ENCODE data around the gene ERGIC1.
A peak's percentile ranks its signal among the peaks of the same experiment; 100 is the strongest.

Gene ERGIC1

GRCh38 chr5:172957458-172957857 is 123.4 kb downstream of the ERGIC1 start:
- Histone ChIP-seq H2BK120ac (ENCODE audit: low read depth, low read length) (no peak overlapping the region), H3K4me2 (ENCODE audit: insufficient read depth, low read length, poor library complexity, severe bottlenecking) (no peak overlapping the region), H3K36me3 (replicated peaks in 1 of 2; ENCODE audit: control insufficient read depth in 2 of 2, insufficient read depth in 2 of 2, low read length in 2 of 2) (peaks cover 0 to 12% of the 10 kb centered on the region in 2 donors), H2BK15ac (ENCODE audit: low read length) (no peak overlapping the region), H2AFZ (ENCODE audit: low read length) (no peak overlapping the region), H3K18ac (ENCODE audit: low read length) (no peak overlapping the region), H3K4me1 (ENCODE audit: control insufficient read depth in 2 of 2, insufficient read depth in 1 of 2, low read depth in 1 of 2, low read length in 2 of 2) (peaks cover 3 to 4% of the 10 kb centered on the region in 2 donors), H2BK12ac (ENCODE audit: low read length) (no peak overlapping the region), H3K9me3 (replicated peaks in 1 of 2; ENCODE audit: control insufficient read depth in 2 of 2, insufficient read depth in 1 of 2, low read depth in 1 of 2, low read length in 2 of 2) (no peaks in the 10 kb centered on the region), H2AK5ac (ENCODE audit: low read depth, low read length) (no peak overlapping the region), H3K14ac (ENCODE audit: low read length) (no peak overlapping the region), H4K8ac (ENCODE audit: low read depth, low read length) (no peak overlapping the region), H3K79me1 (ENCODE audit: low read depth, low read length) (peaks cover 2% of the 10 kb centered on the region), H3K27me3 (ENCODE audit: control insufficient read depth in 3 of 3, insufficient read depth in 3 of 3, low read depth in 1 of 3, low read length in 3 of 3) (peaks cover 0 to 1% (median 0%) of the 10 kb centered on the region in 3 experiments), H3K23ac (ENCODE audit: low read depth, low read length, poor library complexity) (no peak overlapping the region), H4K91ac (ENCODE audit: low read depth, low read length, poor library complexity) (no peak overlapping the region), H2BK5ac (ENCODE audit: low read length) (no peak overlapping the region), H3K9ac (ENCODE audit: low read depth, low read length, poor library complexity) (no peak overlapping the region), H3K4me3 (ENCODE audit: low read length in 2 of 2) (no peak overlapping the region), H3K27ac (replicated peaks; ENCODE audit: low read length) (no peak overlapping the region), H3K4ac (ENCODE audit: low read length) (no peak overlapping the region)
- WGBS, 2 donors (ENCODE audit: extremely low coverage in 2 of 2, insufficient read length in 2 of 2, insufficient replicate concordance in 1 of 2) = no CpG with 5 or more reads among the region's 5 CpGs
- no peak for DNase-seq (ENCODE audit: low spot score)

GRCh38 chr5:172958331-172959046 is 124.4 kb downstream of the ERGIC1 start:
- H3K23ac ChIP-seq (ENCODE audit: low read depth, low read length, poor library complexity) = peak overlapping the region; percentile 58
- no peak overlapping the region for H4K8ac ChIP-seq (ENCODE audit: low read depth, low read length)
- no peak overlapping the region for H2BK15ac ChIP-seq (ENCODE audit: low read length)
- H3K4me3 ChIP-seq (ENCODE audit: low read length in 2 of 2) = peak overlapping the region; percentile 87 to 99
- peak overlapping the region; percentile 46 for H3K9ac ChIP-seq (ENCODE audit: low read depth, low read length, poor library complexity)
- H3K4me1 ChIP-seq (ENCODE audit: control insufficient read depth in 2 of 2, insufficient read depth in 1 of 2, low read depth in 1 of 2, low read length in 2 of 2) = peaks cover 3 to 4% of the 10 kb centered on the region in 2 donors
- peak; percentile 53 for DNase-seq (ENCODE audit: low spot score)
- peaks cover 0 to 15% of the 10 kb centered on the region in 2 donors for H3K36me3 ChIP-seq (replicated peaks in 1 of 2; ENCODE audit: control insufficient read depth in 2 of 2, insufficient read depth in 2 of 2, low read length in 2 of 2)
- peaks cover 2% of the 10 kb centered on the region for H3K79me1 ChIP-seq (ENCODE audit: low read depth, low read length)
- H2AK5ac ChIP-seq (ENCODE audit: low read depth, low read length) = no peak overlapping the region
- H3K14ac ChIP-seq (ENCODE audit: low read length) = no peak overlapping the region
- H3K4ac ChIP-seq (ENCODE audit: low read length) = no peak overlapping the region
- H2BK120ac ChIP-seq (ENCODE audit: low read depth, low read length) = no peak overlapping the region
- H2BK5ac ChIP-seq (ENCODE audit: low read length) = no peak overlapping the region
- peaks cover 0 to 1% (median 0%) of the 10 kb centered on the region in 3 experiments for H3K27me3 ChIP-seq (ENCODE audit: control insufficient read depth in 3 of 3, insufficient read depth in 3 of 3, low read depth in 1 of 3, low read length in 3 of 3)
- H2AFZ ChIP-seq (ENCODE audit: low read length) = peak overlapping the region; percentile 93
- H3K27ac ChIP-seq (replicated peaks; ENCODE audit: low read length) = no peak overlapping the region
- H4K91ac ChIP-seq (ENCODE audit: low read depth, low read length, poor library complexity) = no peak overlapping the region
- H2BK12ac ChIP-seq (ENCODE audit: low read length) = no peak overlapping the region
- no CpG with 5 or more reads among the region's 54 CpGs for WGBS, 2 donors (ENCODE audit: extremely low coverage in 2 of 2, insufficient read length in 2 of 2, insufficient replicate concordance in 1 of 2)
- H3K9me3 ChIP-seq (replicated peaks in 1 of 2; ENCODE audit: control insufficient read depth in 2 of 2, insufficient read depth in 1 of 2, low read depth in 1 of 2, low read length in 2 of 2) = no peaks in the 10 kb centered on the region
- H3K18ac ChIP-seq (ENCODE audit: low read length) = peak overlapping the region; percentile 92
- H3K4me2 ChIP-seq (ENCODE audit: insufficient read depth, low read length, poor library complexity, severe bottlenecking) = peak overlapping the region; percentile 95

- H3K36me3 ChIP-seq (replicated peaks in 1 of 2; ENCODE audit: control insufficient read depth in 2 of 2, insufficient read depth in 2 of 2, low read length in 2 of 2) = peaks cover 0 to 26% of the 10 kb centered on the region in 2 donors
- H3K27ac ChIP-seq (replicated peaks; ENCODE audit: low read length) = no peak overlapping the region
- H3K4me1 ChIP-seq (ENCODE audit: control insufficient read depth in 2 of 2, insufficient read depth in 1 of 2, low read depth in 1 of 2, low read length in 2 of 2) = peaks cover 3 to 4% of the 10 kb centered on the region in 2 donors
- no CpG with 5 or more reads among the region's 28 CpGs for WGBS, 2 donors (ENCODE audit: extremely low coverage in 2 of 2, insufficient read length in 2 of 2, insufficient replicate concordance in 1 of 2)
- no peak overlapping the region for H2BK15ac ChIP-seq (ENCODE audit: low read length)
- peak overlapping the region; percentile 93 for H2AFZ ChIP-seq (ENCODE audit: low read length)
- no peak overlapping the region for H4K91ac ChIP-seq (ENCODE audit: low read depth, low read length, poor library complexity)
- H2AK5ac ChIP-seq (ENCODE audit: low read depth, low read length) = no peak overlapping the region
- peak overlapping the region; percentile 95 for H3K9ac ChIP-seq (ENCODE audit: low read depth, low read length, poor library complexity)
- DNase-seq (ENCODE audit: low spot score) = no peak
- H3K4ac ChIP-seq (ENCODE audit: low read length) = no peak overlapping the region
- no peak overlapping the region for H3K18ac ChIP-seq (ENCODE audit: low read length)
- H2BK120ac ChIP-seq (ENCODE audit: low read depth, low read length) = no peak overlapping the region
- H3K27me3 ChIP-seq (ENCODE audit: control insufficient read depth in 3 of 3, insufficient read depth in 3 of 3, low read depth in 1 of 3, low read length in 3 of 3) = peaks cover 0 to 1% (median 0%) of the 10 kb centered on the region in 3 experiments
- peaks cover 2% of the 10 kb centered on the region for H3K79me1 ChIP-seq (ENCODE audit: low read depth, low read length)
- H3K4me2 ChIP-seq (ENCODE audit: insufficient read depth, low read length, poor library complexity, severe bottlenecking) = peak overlapping the region; percentile 66
- no peak overlapping the region for H2BK12ac ChIP-seq (ENCODE audit: low read length)
- no peak overlapping the region for H3K14ac ChIP-seq (ENCODE audit: low read length)
- no peak overlapping the region for H2BK5ac ChIP-seq (ENCODE audit: low read length)
- H3K9me3 ChIP-seq (replicated peaks in 1 of 2; ENCODE audit: control insufficient read depth in 2 of 2, insufficient read depth in 1 of 2, low read depth in 1 of 2, low read length in 2 of 2) = no peaks in the 10 kb centered on the region
- H3K23ac ChIP-seq (ENCODE audit: low read depth, low read length, poor library complexity) = no peak overlapping the region
- H3K4me3 ChIP-seq (ENCODE audit: low read length in 2 of 2) = peak overlapping the region; percentile 99
- H4K8ac ChIP-seq (ENCODE audit: low read depth, low read length) = peak overlapping the region; percentile 52
These were observed 126.1 kb downstream of the ERGIC1 start for GRCh38 chr5:172959824-172960799.

- no CpG with 5 or more reads among the region's 2 CpGs for WGBS, 2 donors (ENCODE audit: extremely low coverage in 2 of 2, insufficient read length in 2 of 2, insufficient replicate concordance in 1 of 2)
- Histone ChIP-seq H3K18ac (ENCODE audit: low read length) (no peak overlapping the region), H3K23ac (ENCODE audit: low read depth, low read length, poor library complexity) (no peak overlapping the region)
These were observed 135.9 kb downstream of the ERGIC1 start for GRCh38 chr5:172969921-172970320.

More at GRCh38 chr5:172969921-172970320, 135.9 kb downstream of the ERGIC1 start:
- Histone ChIP-seq H3K36me3 (replicated peaks in 1 of 2; ENCODE audit: control insufficient read depth in 2 of 2, insufficient read depth in 2 of 2, low read length in 2 of 2) (peaks cover 7 to 36% of the 10 kb centered on the region in 2 donors), H3K27ac (replicated peaks; ENCODE audit: low read length) (no peak overlapping the region), H3K9me3 (replicated peaks in 1 of 2; ENCODE audit: control insufficient read depth in 2 of 2, insufficient read depth in 1 of 2, low read depth in 1 of 2, low read length in 2 of 2) (no peaks in the 10 kb centered on the region), H3K4me1 (ENCODE audit: control insufficient read depth in 2 of 2, insufficient read depth in 1 of 2, low read depth in 1 of 2, low read length in 2 of 2) (no peaks in the 10 kb centered on the region), H3K27me3 (ENCODE audit: control insufficient read depth in 3 of 3, insufficient read depth in 3 of 3, low read depth in 1 of 3, low read length in 3 of 3) (no peaks in the 10 kb centered on the region), H4K91ac (ENCODE audit: low read depth, low read length, poor library complexity) (no peak overlapping the region), H2BK5ac (ENCODE audit: low read length) (no peak overlapping the region), H3K4me2 (ENCODE audit: insufficient read depth, low read length, poor library complexity, severe bottlenecking) (no peak overlapping the region), H4K8ac (ENCODE audit: low read depth, low read length) (no peak overlapping the region), H2BK15ac (ENCODE audit: low read length) (no peak overlapping the region), H3K4me3 (ENCODE audit: low read length in 2 of 2) (no peak overlapping the region), H2BK12ac (ENCODE audit: low read length) (no peak overlapping the region), H3K9ac (ENCODE audit: low read depth, low read length, poor library complexity) (no peak overlapping the region), H2AFZ (ENCODE audit: low read length) (no peak overlapping the region), H3K79me1 (ENCODE audit: low read depth, low read length) (no peaks in the 10 kb centered on the region), H2AK5ac (ENCODE audit: low read depth, low read length) (no peak overlapping the region), H3K14ac (ENCODE audit: low read length) (no peak overlapping the region), H2BK120ac (ENCODE audit: low read depth, low read length) (no peak overlapping the region), H3K4ac (ENCODE audit: low read length) (no peak overlapping the region)
- no peak for DNase-seq (ENCODE audit: low spot score)
